Regular cardiac myocyte (primary cell): ENCODE results near the gene RBMX. TPM values are rescaled to one million over a fixed set of nuclear protein-coding genes. Genes with fewer than 3 reads are reported as not detected.

Experiments used
- total RNA-seq: library from RNA; depleted of rRNA; stranded (reverse); fragments of >200 nt; gene quantifications from 2 replicates; pipeline ENCODE4 v1.2.3, GENCODE V29; 2014

The RBMX gene
- total RNA-seq = 134 and 227 TPM in 2 replicates

GRCh38 chrX:136880452-136881013 is at the start of gene RBMX:
RBMX (minus strand) TSS chrX:136880725; CDS start chrX:136879427, 1,298 bp downstream.

Other genes with a start within 250 kb of the RBMX start
- not detected in 2 replicates for gene CD40LG, start 232.6 kb downstream of the RBMX start, total RNA-seq
- gene ARHGEF6, start 99.8 kb downstream of the RBMX start, total RNA-seq = 6.3 and 18.0 TPM in 2 replicates
- gene GPR101, start 153.3 kb upstream of the RBMX start, total RNA-seq = not detected in 2 replicates